AG04450 (cell line): Measurements from ENCODE around the gene STXBP6. TPM values are rescaled to one million over a fixed set of nuclear protein-coding genes. Genes with fewer than 3 reads are reported as not detected.
"Not testable (repeated sequence)": the region's sequence is repeated elsewhere in the genome, so short reads cannot be mapped to it uniquely, and the experiment has no call there.

Experiments
- CTCF ChIA-PET: fragments of 300-600, 350-600 bp; formaldehyde crosslinking; extraction: SDS; loops from one replicate; lab custom pipeline; 2022; ENCODE audit warnings: antibody characterized with exemption, inconsistent platforms; lab: Charles Lee
- POLR2A ChIA-PET: fragments of 350-600 bp; formaldehyde crosslinking; extraction: SDS; loops from one replicate; lab custom pipeline; 2021; ENCODE audit warnings: antibody characterized with exemption, inconsistent platforms; lab: Yijun Ruan, JAX
- DNase-seq: peaks from one replicate; pipeline ENCODE4 v3.0.0-alpha.2; 2011; ENCODE audit warnings: low read depth, low spot score
- H3K27ac ChIP-seq: one replicate; pipeline ENCODE4 v1.5.1; 2012; ENCODE audit warnings: low read depth, low read length, control low read depth
- H3K27me3 ChIP-seq: one replicate; pipeline ENCODE4 v1.6.0; 2012; ENCODE audit warnings: low read length; ENCODE audit not compliant: control insufficient read depth, insufficient read depth
- H3K4me3 ChIP-seq: 2 replicates; pipeline ENCODE4 v1.5.1; 2011; ENCODE audit warnings: mild to moderate bottlenecking, low read depth, low read length, control low read depth
- H3K9me3 ChIP-seq: 2 replicates; pipeline ENCODE4 v1.5.1; 2012; ENCODE audit warnings: low read length; ENCODE audit not compliant: control insufficient read depth, insufficient read depth
- polyA plus RNA-seq: library from polyadenylated mRNA; depleted of rRNA; stranded (reverse); fragments of >200 nt; gene quantifications from 2 replicates; pipeline ENCODE4 v1.2.3, GENCODE V29; 2011
- TF ChIP-seq, protein P1 (sequence below): IDR thresholded peaks from 2 replicates; pipeline ENCODE4 v1.5.1; 2011; ENCODE audit warnings: low read depth, low read length, control low read depth, inconsistent platforms

Gene STXBP6
- polyA plus RNA-seq, 1 experiment: 0.16 TPM

GRCh38 chr14:24937300-24937699 lies 112.6 kb downstream of the STXBP6 start:
- Histone ChIP-seq H3K27ac (no peak overlapping the region), H3K27me3 (no peaks in the 10 kb centered on the region), H3K9me3 (no peaks in the 10 kb centered on the region), H3K4me3 (no peak overlapping the region)
- ChIA-PET CTCF (no interaction called here), POLR2A (no interaction called here)
- TF ChIP-seq, protein P1, sequence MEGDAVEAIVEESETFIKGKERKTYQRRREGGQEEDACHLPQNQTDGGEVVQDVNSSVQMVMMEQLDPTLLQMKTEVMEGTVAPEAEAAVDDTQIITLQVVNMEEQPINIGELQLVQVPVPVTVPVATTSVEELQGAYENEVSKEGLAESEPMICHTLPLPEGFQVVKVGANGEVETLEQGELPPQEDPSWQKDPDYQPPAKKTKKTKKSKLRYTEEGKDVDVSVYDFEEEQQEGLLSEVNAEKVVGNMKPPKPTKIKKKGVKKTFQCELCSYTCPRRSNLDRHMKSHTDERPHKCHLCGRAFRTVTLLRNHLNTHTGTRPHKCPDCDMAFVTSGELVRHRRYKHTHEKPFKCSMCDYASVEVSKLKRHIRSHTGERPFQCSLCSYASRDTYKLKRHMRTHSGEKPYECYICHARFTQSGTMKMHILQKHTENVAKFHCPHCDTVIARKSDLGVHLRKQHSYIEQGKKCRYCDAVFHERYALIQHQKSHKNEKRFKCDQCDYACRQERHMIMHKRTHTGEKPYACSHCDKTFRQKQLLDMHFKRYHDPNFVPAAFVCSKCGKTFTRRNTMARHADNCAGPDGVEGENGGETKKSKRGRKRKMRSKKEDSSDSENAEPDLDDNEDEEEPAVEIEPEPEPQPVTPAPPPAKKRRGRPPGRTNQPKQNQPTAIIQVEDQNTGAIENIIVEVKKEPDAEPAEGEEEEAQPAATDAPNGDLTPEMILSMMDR: no peak
- no peak for DNase-seq

DNA sequence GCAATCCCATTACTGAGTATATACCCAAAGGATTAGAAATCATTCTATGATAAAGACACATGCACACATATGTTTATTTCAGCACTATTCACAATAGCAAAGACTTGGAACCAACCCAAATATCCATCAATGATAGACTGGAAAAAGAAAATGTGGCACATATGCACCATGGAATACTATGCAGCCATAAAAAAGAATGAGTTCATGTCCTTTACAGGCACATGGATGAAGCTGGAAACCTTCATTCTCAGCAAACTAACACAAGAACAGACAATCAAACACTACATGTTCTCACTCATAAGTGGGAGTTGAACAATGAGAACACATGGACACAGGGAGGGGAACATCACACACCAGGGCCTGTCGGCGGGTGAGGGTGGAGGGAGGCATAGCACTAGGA lies 113.2 kb downstream of the STXBP6 start:
- H3K4me3 ChIP-seq, H3K9me3 ChIP-seq, H3K27ac ChIP-seq, DNase-seq, CTCF ChIA-PET, H3K27me3 ChIP-seq, POLR2A ChIA-PET: not testable (repeated sequence)

GRCh38 chr14:24935796-24936195 lies 114.2 kb downstream of the STXBP6 start:
- H3K9me3 ChIP-seq: no peaks in the 10 kb centered on the region
- H3K27me3 ChIP-seq: no peaks in the 10 kb centered on the region
- H3K27ac ChIP-seq: no peak overlapping the region
- H3K4me3 ChIP-seq: no peak overlapping the region
- ChIA-PET POLR2A (no interaction called here), CTCF (no interaction called here)
- TF ChIP-seq, protein P1: no peak
- no peak for DNase-seq

DNA sequence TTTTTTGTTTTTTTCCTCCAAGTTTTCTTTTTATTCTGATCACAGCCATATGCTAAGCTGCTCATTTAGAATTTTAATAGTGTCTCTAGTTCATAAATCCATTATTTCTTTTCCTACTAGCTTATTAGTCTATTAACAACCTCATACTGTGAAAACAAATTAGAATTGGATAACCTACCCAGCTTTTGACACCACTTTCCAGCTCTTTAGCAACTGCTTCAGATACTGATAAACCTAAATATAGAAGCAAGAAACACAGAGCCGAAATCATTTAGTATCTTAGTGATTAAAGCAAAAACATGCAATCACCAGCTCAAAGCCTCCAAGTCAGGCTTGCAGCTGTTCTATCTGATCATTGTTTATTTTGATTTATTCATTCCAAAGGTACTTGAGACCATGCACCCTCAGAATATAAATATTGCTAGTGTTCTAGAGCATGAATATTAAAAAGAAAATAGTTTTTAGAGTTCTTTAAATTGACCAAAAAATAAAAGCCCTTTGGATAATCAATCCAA lies 121.5 kb downstream of the STXBP6 start:
- DNase-seq: no peak
- POLR2A ChIA-PET: no interaction called here
- TF ChIP-seq, protein P1: no peak
- Histone ChIP-seq H3K9me3 (no peaks in the 10 kb centered on the region), H3K27ac (no peak overlapping the region), H3K4me3 (no peak overlapping the region), H3K27me3 (no peaks in the 10 kb centered on the region)
- CTCF ChIA-PET: interaction anchor here (0.6 kb wide), 1 partner anchor 975 kb away, joined by 3 read pairs; no protein-coding TSS in a partner anchor

DNA sequence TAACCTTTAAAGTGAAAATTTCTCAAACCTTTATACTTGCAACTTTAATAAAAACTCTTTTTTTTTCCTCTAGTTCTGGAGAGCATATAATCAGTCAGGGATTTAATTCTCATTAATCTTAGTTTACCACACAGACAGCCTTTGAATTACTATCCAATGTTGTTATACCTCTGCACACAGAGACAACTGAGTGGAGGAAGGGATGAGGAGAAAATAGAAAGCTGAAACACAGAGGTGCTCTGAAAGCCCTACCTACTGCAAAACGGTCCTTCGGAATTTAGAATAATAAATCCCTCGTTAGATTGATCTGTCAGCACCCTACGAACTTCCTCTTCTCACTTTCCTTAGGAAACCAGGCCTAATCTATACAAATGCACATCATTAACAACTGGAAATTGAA lies 122.1 kb downstream of the STXBP6 start:
- TF ChIP-seq, protein P1: no peak
- no peak overlapping the region for H3K4me3 ChIP-seq
- ChIA-PET POLR2A (no interaction called here), CTCF (interaction anchor here (0.6 kb wide), 1 partner anchor 975 kb away, joined by 3 read pairs; no protein-coding TSS in a partner anchor)
- no peak overlapping the region for H3K27ac ChIP-seq
- H3K27me3 ChIP-seq: no peaks in the 10 kb centered on the region
- no peak for DNase-seq
- H3K9me3 ChIP-seq: no peaks in the 10 kb centered on the region
